DOHH2 (cell line): ENCODE measurements around the gene CCNH.

Source experiments
- H3F3A ChIP-seq: fragments of 200-600 bp; sonication (generic), shearing (Covaris generic); 2 replicates; pipeline ENCODE4 v1.6.0; 2016; ENCODE audit warnings: antibody characterized with exemption, mild to moderate bottlenecking; ENCODE audit not compliant: control insufficient read depth, insufficient read depth
- H3K27ac ChIP-seq: fragments of 200-600 bp; sonication (generic); 2 replicates; pipeline ENCODE4 v1.5.1; 2014; ENCODE audit warnings: low read depth, mild to moderate bottlenecking, low read length, moderate library complexity
- H3K27me3 ChIP-seq: fragments of 200-600 bp; sonication (generic); 2 replicates; pipeline ENCODE4 v1.6.1; 2014; ENCODE audit warnings: mild to moderate bottlenecking, low read length, mixed read lengths; ENCODE audit not compliant: control insufficient read depth
- H3K36me3 ChIP-seq: fragments of 200-600 bp; sonication (generic); 2 replicates; pipeline ENCODE4 v1.6.1; 2014; ENCODE audit warnings: mild to moderate bottlenecking, low read length, moderate library complexity, mixed read lengths; ENCODE audit not compliant: control insufficient read depth
- H3K4me1 ChIP-seq: fragments of 200-600 bp; sonication (generic); 2 replicates; pipeline ENCODE4 v1.6.1; 2014; ENCODE audit warnings: mild to moderate bottlenecking, low read length, mixed read lengths; ENCODE audit not compliant: control insufficient read depth
- H3K4me2 ChIP-seq: fragments of 200-600 bp; sonication (generic); 2 replicates; pipeline ENCODE4 v1.6.0; 2014; ENCODE audit warnings: mild to moderate bottlenecking, low read length, moderate library complexity
- H3K4me3 ChIP-seq: fragments of 200-600 bp; sonication (generic); 2 replicates; pipeline ENCODE4 v1.5.1; 2014; ENCODE audit warnings: mild to moderate bottlenecking, low read length, mixed read lengths
- H3K79me2 ChIP-seq: fragments of 200-600 bp; sonication (generic); 2 replicates; pipeline ENCODE4 v1.6.1; 2014; ENCODE audit warnings: mild to moderate bottlenecking, low read length, mixed read lengths; ENCODE audit not compliant: control insufficient read depth
- H3K9me2 ChIP-seq: fragments of 200-600 bp; sonication (generic); replicated peaks from 2 replicates; pipeline ENCODE4 v1.6.1; 2014; ENCODE audit warnings: mild to moderate bottlenecking, low read length, mixed read lengths; ENCODE audit not compliant: control insufficient read depth
- H3K9me3 ChIP-seq: fragments of 200-600 bp; sonication (generic); 2 replicates; pipeline ENCODE4 v1.6.1; 2014; ENCODE audit warnings: antibody characterized with exemption, low read length, mixed read lengths; ENCODE audit not compliant: control insufficient read depth, insufficient read depth
- H4K20me1 ChIP-seq: fragments of 200-600 bp; sonication (generic); 2 replicates; pipeline ENCODE4 v1.6.0; 2014; ENCODE audit warnings: low read depth, mild to moderate bottlenecking, antibody characterized with exemption, low read length, moderate library complexity; ENCODE audit not compliant: control insufficient read depth, insufficient read depth
- CTCF ChIP-seq: fragments of 200-600 bp; sonication (generic); IDR thresholded peaks from one replicate; pipeline ENCODE4 v1.5.1; 2014; ENCODE audit warnings: antibody characterized with exemption, mild to moderate bottlenecking, low read depth, low read length; ENCODE audit not compliant: poor library complexity, severe bottlenecking
- EZH2phosphoT487 ChIP-seq: fragments of 200-600 bp; sonication (generic); IDR thresholded peaks from 2 replicates; pipeline ENCODE4 v1.6.1; 2017; ENCODE audit warnings: borderline replicate concordance, mild to moderate bottlenecking, antibody characterized with exemption, low read length, moderate library complexity, mixed read lengths

Gene CCNH

DNA sequence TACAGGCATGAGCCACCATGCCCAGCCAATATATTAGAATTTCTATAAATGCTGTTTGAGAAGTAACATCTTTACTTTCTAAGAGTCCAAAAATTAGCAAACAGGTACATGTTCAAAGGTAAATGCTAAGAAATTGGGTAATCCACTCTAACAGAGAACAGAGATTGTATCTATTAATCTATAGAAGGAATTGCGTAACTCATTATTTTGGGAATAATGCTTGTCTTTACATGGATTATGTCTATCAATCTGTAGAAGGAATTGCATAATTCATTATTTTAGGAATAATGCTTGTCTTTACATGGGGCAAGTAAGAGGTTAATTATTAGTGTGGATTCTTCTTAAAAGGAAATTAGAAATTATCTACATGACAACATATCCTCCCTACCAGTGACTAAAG, 30.5 kb downstream of the CCNH start:
- no peak overlapping the region for H3K4me2 ChIP-seq
- H3F3A ChIP-seq: 0 out of 2 replicates have a peak, but pooled peaks cover 2% of the 10 kb centered on the region
- H3K79me2 ChIP-seq: no peaks in the 10 kb centered on the region
- no peaks in the 10 kb centered on the region for H4K20me1 ChIP-seq
- TF ChIP-seq CTCF (no peak), EZH2phosphoT487 (no peak)
- H3K9me2 ChIP-seq: no peaks in the 10 kb centered on the region
- H3K27ac ChIP-seq: no peak overlapping the region
- H3K4me3 ChIP-seq: no peak overlapping the region
- no peaks in the 10 kb centered on the region for H3K27me3 ChIP-seq
- no peaks in the 10 kb centered on the region for H3K9me3 ChIP-seq
- no peaks in the 10 kb centered on the region for H3K4me1 ChIP-seq
- peaks cover 80% of the 10 kb centered on the region for H3K36me3 ChIP-seq

- Histone ChIP-seq H3K9me3 (no peaks in the 10 kb centered on the region), H3K4me3 (no peak overlapping the region), H3F3A (no peaks in the 10 kb centered on the region), H3K4me2 (no peak overlapping the region), H3K27me3 (no peaks in the 10 kb centered on the region), H3K36me3 (peaks cover 43% of the 10 kb centered on the region), H3K9me2 (no peaks in the 10 kb centered on the region), H3K4me1 (no peaks in the 10 kb centered on the region), H4K20me1 (no peaks in the 10 kb centered on the region), H3K27ac (no peak overlapping the region), H3K79me2 (no peaks in the 10 kb centered on the region)
- TF ChIP-seq EZH2phosphoT487 (no peak), CTCF (no peak)
These were observed 40.0 kb downstream of the CCNH start for GRCh38 chr5:87372705-87373104.

- Histone ChIP-seq H4K20me1 (no peaks in the 10 kb centered on the region), H3F3A (no peaks in the 10 kb centered on the region), H3K4me3 (no peak overlapping the region), H3K79me2 (no peaks in the 10 kb centered on the region), H3K27ac (no peak overlapping the region), H3K36me3 (peaks cover 31% of the 10 kb centered on the region), H3K9me2 (no peaks in the 10 kb centered on the region), H3K9me3 (no peaks in the 10 kb centered on the region), H3K27me3 (no peaks in the 10 kb centered on the region), H3K4me1 (no peaks in the 10 kb centered on the region), H3K4me2 (no peak overlapping the region)
- no peak for TF ChIP-seq EZH2phosphoT487
- no peak for TF ChIP-seq CTCF
These were observed 43.3 kb downstream of the CCNH start for GRCh38 chr5:87369431-87369830.

DNA sequence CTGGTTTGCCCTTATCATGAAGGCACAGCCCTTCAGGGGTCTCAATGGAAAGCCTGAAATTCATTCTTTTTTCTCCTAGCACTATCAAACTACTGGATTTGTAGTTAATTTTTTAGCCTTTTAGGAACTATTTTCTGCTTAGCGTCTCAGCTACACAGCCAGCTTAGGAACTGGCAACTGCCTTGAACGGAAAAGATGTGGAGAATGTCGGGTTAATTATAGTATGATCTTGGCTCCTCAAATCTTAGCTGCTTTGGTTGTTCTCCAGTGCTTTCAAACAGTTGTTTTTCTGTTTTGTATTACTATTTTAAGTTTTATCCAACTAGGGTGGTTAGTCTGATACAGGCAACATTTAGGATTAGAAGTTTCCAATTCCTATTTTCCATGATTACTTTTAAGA, 44.1 kb downstream of the CCNH start:
- no peak overlapping the region for H3K4me3 ChIP-seq
- H3K9me3 ChIP-seq: no peaks in the 10 kb centered on the region
- no peaks in the 10 kb centered on the region for H3K9me2 ChIP-seq
- no peaks in the 10 kb centered on the region for H4K20me1 ChIP-seq
- H3K79me2 ChIP-seq: no peaks in the 10 kb centered on the region
- H3K27ac ChIP-seq: no peak overlapping the region
- H3K36me3 ChIP-seq: peaks cover 32% of the 10 kb centered on the region
- no peaks in the 10 kb centered on the region for H3K4me1 ChIP-seq
- H3K4me2 ChIP-seq: no peak overlapping the region
- TF ChIP-seq EZH2phosphoT487 (no peak), CTCF (no peak)
- no peaks in the 10 kb centered on the region for H3K27me3 ChIP-seq
- no peaks in the 10 kb centered on the region for H3F3A ChIP-seq
